Keratinocyte (primary cell): Measurements from ENCODE around the gene ATP8A2. TPM values are rescaled to one million over a fixed set of nuclear protein-coding genes. Genes with fewer than 3 reads are reported as not detected.

ENCODE experiments used
- DNase-seq: peaks from one replicate; pipeline ENCODE4 v3.0.0-alpha.2; 2011; ENCODE audit warnings: low read depth, missing footprints, low spot score
- FAIRE-seq: peaks from 2 replicates; lab custom pipeline; 2011; peaks lifted over from hg19 to GRCh38; lab: Jason Lieb, UNC
- H2AFZ ChIP-seq: 2 replicates; pipeline ENCODE4 v1.6.0; 2012; ENCODE audit warnings: low read length, control low read depth, inconsistent platforms; ENCODE audit not compliant: control insufficient read depth
- H3K27ac ChIP-seq: 2 replicates; pipeline ENCODE4 v1.5.1; 2011; ENCODE audit warnings: low read length; ENCODE audit not compliant: control insufficient read depth, insufficient read depth
- H3K27me3 ChIP-seq: 3 replicates; pipeline ENCODE4 v1.6.0; 2011; ENCODE audit warnings: low read length; ENCODE audit not compliant: control insufficient read depth, insufficient read depth; ENCODE audit errors: extremely low read depth
- H3K36me3 ChIP-seq, 2 experiments: 2 replicates in 1 of 2; 3 replicates in 1 of 2; pipeline ENCODE4 v1.5.1; 2011; ENCODE audit warnings: low read length in 2 of 2, mild to moderate bottlenecking in 1 of 2; ENCODE audit not compliant: control insufficient read depth in 2 of 2, insufficient read depth in 2 of 2; ENCODE audit errors: extremely low read depth in 1 of 2
- H3K4me1 ChIP-seq: 3 replicates; pipeline ENCODE4 v1.5.1; 2011; ENCODE audit warnings: low read length; ENCODE audit not compliant: control insufficient read depth, insufficient read depth; ENCODE audit errors: extremely low read depth
- H3K4me2 ChIP-seq: 3 replicates; pipeline ENCODE4 v1.6.0; 2011; ENCODE audit warnings: low read depth, low read length; ENCODE audit not compliant: control insufficient read depth, insufficient read depth; ENCODE audit errors: extremely low read depth
- H3K4me3 ChIP-seq, 3 experiments: fragments of 200-600 bp in 1 of 3; sonication (generic) in 1 of 3; 2 replicates in 2 of 3; 3 replicates in 1 of 3; pipeline ENCODE4 v1.5.1; 2011 to 2016; ENCODE audit warnings: low read length in 3 of 3, mild to moderate bottlenecking in 3 of 3, control low read depth in 2 of 3, inconsistent platforms in 1 of 3, low read depth in 1 of 3, mixed read lengths in 1 of 3, mixed run types in 1 of 3, moderate library complexity in 1 of 3; ENCODE audit not compliant: control insufficient read depth in 2 of 3, insufficient read depth in 2 of 3; ENCODE audit errors: extremely low read depth in 1 of 3
- H3K79me2 ChIP-seq: 2 replicates; pipeline ENCODE4 v1.6.0; 2012; ENCODE audit warnings: low read length; ENCODE audit not compliant: control insufficient read depth, insufficient read depth
- H3K9ac ChIP-seq: 3 replicates; pipeline ENCODE4 v1.6.0; 2011; ENCODE audit warnings: low read length; ENCODE audit not compliant: control insufficient read depth, insufficient read depth; ENCODE audit errors: extremely low read depth
- H3K9me1 ChIP-seq: 3 replicates; pipeline ENCODE4 v1.6.0; 2011; ENCODE audit warnings: low read length; ENCODE audit not compliant: control insufficient read depth, insufficient read depth; ENCODE audit errors: extremely low read depth
- H3K9me3 ChIP-seq: 2 replicates; pipeline ENCODE4 v1.5.1; 2012; ENCODE audit warnings: low read depth, low read length; ENCODE audit not compliant: control insufficient read depth
- H4K20me1 ChIP-seq: 3 replicates; pipeline ENCODE4 v1.6.0; 2011; ENCODE audit warnings: low read length; ENCODE audit not compliant: control insufficient read depth, insufficient read depth; ENCODE audit errors: extremely low read depth
- EZH2 ChIP-seq: IDR thresholded peaks from one replicate; pipeline ENCODE4 v1.6.1; 2012; ENCODE audit warnings: inconsistent platforms, mild to moderate bottlenecking, low read length, moderate library complexity
- dilution Hi-C: fragments of 300-500 bp; cut with MboI; formaldehyde crosslinking; loops from one replicate; pipeline ENCODE4 v1.7.0; 2020; ENCODE audit warnings: low sequenced_read_pairs; ENCODE audit not compliant: extremely low pct_ligation_motif_present
- polyA plus RNA-seq, 5 experiments: library from polyadenylated mRNA; depleted of rRNA in 3 of 5; stranded (reverse) in 3 of 5; stranded (forward) in 1 of 5; unstranded in 1 of 5; fragments of >200 nt; gene quantifications; 1 replicate in 1 of 5; 2 replicates in 3 of 5; 3 replicates in 1 of 5; pipeline versions ENCODE4 v1.2.1 to v1.2.3, GENCODE V29; 2011 to 2012; ENCODE audit warnings: missing spikeins in 2 of 5, low read depth in 1 of 5, low replicate concordance in 1 of 5
- TF ChIP-seq, protein P1 (sequence below), 3 experiments: IDR thresholded peaks in 1 of 3; conservative IDR thresholded peaks in 1 of 3; optimal IDR thresholded peaks in 1 of 3; 2 replicates in 2 of 3; 3 replicates in 1 of 3; pipeline versions ENCODE3 to v1.5.1; 2011; ENCODE audit warnings: low read length in 3 of 3, mild to moderate bottlenecking in 3 of 3, moderate library complexity in 2 of 3, control low read depth in 1 of 3, inconsistent platforms in 1 of 3; ENCODE audit not compliant: insufficient read depth in 2 of 3; ENCODE audit errors: extremely low read depth in 1 of 3

The ATP8A2 gene
- polyA plus RNA-seq, 1 donor (not counting 4 experiments of a cell fraction or from before 2014, with no cell fraction given), result 0.16 TPM

DNA sequence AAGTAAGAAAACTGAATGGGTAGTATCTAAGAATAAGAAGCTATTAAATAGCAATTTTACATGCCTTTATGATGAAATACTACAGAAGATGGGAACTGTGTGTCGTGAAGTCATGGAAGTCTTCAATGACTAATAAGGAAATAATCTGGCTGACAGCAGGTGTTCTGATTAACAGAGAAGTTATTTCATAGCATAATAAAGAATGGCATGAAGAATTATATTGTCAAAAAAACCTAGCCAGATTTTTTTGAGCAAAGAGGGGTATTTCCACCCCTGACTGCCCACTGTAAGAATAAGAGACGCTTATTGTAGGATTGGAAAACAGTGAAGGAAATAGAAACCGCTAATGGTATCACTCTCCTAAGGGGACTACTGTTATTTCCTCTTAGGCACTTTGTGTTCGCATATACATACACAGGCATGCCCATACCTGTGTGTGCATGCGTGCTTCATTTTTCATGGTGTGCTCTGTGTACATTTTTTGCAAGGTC is 361.3 kb downstream of the ATP8A2 start:
- TF ChIP-seq, protein P1, sequence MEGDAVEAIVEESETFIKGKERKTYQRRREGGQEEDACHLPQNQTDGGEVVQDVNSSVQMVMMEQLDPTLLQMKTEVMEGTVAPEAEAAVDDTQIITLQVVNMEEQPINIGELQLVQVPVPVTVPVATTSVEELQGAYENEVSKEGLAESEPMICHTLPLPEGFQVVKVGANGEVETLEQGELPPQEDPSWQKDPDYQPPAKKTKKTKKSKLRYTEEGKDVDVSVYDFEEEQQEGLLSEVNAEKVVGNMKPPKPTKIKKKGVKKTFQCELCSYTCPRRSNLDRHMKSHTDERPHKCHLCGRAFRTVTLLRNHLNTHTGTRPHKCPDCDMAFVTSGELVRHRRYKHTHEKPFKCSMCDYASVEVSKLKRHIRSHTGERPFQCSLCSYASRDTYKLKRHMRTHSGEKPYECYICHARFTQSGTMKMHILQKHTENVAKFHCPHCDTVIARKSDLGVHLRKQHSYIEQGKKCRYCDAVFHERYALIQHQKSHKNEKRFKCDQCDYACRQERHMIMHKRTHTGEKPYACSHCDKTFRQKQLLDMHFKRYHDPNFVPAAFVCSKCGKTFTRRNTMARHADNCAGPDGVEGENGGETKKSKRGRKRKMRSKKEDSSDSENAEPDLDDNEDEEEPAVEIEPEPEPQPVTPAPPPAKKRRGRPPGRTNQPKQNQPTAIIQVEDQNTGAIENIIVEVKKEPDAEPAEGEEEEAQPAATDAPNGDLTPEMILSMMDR (optimal IDR thresholded peaks at IDR 0.05 in 1 of 3, IDR thresholded peaks at IDR 0.05 in 1 of 3, conservative IDR thresholded peaks at IDR 0.05 in 1 of 3; ENCODE audit: extremely low read depth in 1 of 3, insufficient read depth in 2 of 3, low read length in 3 of 3), result no peak
- TF ChIP-seq EZH2, result no peak
- no peaks in the 10 kb centered on the region for H4K20me1 ChIP-seq
- peaks cover 29% of the 10 kb centered on the region for H3K4me1 ChIP-seq
- no peak overlapping the region for H3K4me3 ChIP-seq
- FAIRE-seq, result peak; percentile 93
- H3K9me1 ChIP-seq, result no peaks in the 10 kb centered on the region
- no peaks in the 10 kb centered on the region for H3K27me3 ChIP-seq
- no peak overlapping the region for H3K9ac ChIP-seq
- H3K9me3 ChIP-seq, result no peaks in the 10 kb centered on the region
- peak overlapping the region; percentile 75 for H3K4me2 ChIP-seq
- no peak overlapping the region for H2AFZ ChIP-seq
- H3K79me2 ChIP-seq, result no peaks in the 10 kb centered on the region
- dilution Hi-C loops, result no loop called here
- H3K36me3 ChIP-seq, result no peaks in the 10 kb centered on the region
- DNase-seq, result peak; percentile 56
- peak overlapping the region; percentile 17 for H3K27ac ChIP-seq

DNA sequence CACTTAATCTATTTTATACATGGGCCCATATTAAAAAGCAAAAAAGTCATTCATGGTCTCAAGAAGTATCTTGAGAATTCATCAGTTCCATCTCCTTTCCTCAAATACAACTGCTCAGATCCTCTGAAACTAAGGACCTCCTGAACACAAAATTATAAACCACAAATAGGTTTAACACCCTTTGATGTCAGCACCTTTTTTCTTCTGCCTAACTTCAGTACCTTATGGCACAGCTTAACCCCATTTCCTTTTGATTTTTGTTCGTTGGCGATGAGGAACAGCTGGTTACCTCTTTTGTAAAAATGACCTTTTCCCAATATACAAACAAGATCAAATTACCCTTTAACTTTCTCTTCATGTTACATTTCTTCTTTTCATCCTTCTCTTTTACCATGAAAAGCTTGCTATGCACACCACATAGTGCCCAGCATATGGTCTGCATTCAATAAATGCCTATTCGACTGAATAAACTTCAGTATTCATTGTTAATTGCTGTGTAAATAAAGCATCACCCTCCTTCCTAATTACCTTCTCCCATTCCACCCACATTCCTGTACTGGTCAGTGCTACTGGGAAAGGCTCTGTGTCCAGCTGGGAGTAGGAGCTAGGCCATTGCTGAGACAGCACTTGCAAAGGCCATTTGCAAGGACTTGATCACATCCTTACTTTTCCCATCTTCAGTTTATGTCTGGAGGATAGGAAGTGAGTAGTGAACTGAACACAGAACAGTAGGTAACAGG is 362.1 kb downstream of the ATP8A2 start:
- H3K9me3 ChIP-seq, result no peaks in the 10 kb centered on the region
- H3K27me3 ChIP-seq, result no peaks in the 10 kb centered on the region
- peaks cover 37% of the 10 kb centered on the region for H3K4me1 ChIP-seq
- H3K4me3 ChIP-seq, result no peak overlapping the region
- H3K27ac ChIP-seq, result no peak overlapping the region
- TF ChIP-seq, protein P1 (optimal IDR thresholded peaks at IDR 0.05 in 1 of 3, IDR thresholded peaks at IDR 0.05 in 1 of 3, conservative IDR thresholded peaks at IDR 0.05 in 1 of 3; ENCODE audit: extremely low read depth in 1 of 3, insufficient read depth in 2 of 3, low read length in 3 of 3), result no peak
- no peak for TF ChIP-seq EZH2
- no peaks in the 10 kb centered on the region for H3K9me1 ChIP-seq
- H3K9ac ChIP-seq, result no peak overlapping the region
- no peaks in the 10 kb centered on the region for H3K79me2 ChIP-seq
- H2AFZ ChIP-seq, result peak overlapping the region; percentile 33
- H3K4me2 ChIP-seq, result peak overlapping the region; percentile 75
- no peaks in the 10 kb centered on the region for H4K20me1 ChIP-seq
- FAIRE-seq, result peak; percentile 43
- dilution Hi-C loops, result no loop called here
- H3K36me3 ChIP-seq, result no peaks in the 10 kb centered on the region
- no peak for DNase-seq
